HG02870 (cell line): ENCODE measurements around the gene CXXC4.

Experiments used
- ATAC-seq: cut with Tn5 transposase; IDR thresholded peaks from one replicate; pipeline ENCODE4 v1.9.1; 2021; ENCODE audit warnings: mild to moderate bottlenecking, moderate library complexity; ENCODE audit not compliant: unreplicated experiment

Gene CXXC4

GRCh38 chr4:104494822-104495559, at the start of gene CXXC4:
Gene CXXC4 (minus strand): TSS chr4:104494894. CDS start chr4:104491802, 3,092 bp downstream.
- no peak for ATAC-seq

- no peak for ATAC-seq
Observed at GRCh38 chr4:104533156-104533555, 38.5 kb upstream of the CXXC4 start.

- ATAC-seq = no peak
Observed at GRCh38 chr4:104532677-104533076, 38.0 kb upstream of the CXXC4 start.

DNA sequence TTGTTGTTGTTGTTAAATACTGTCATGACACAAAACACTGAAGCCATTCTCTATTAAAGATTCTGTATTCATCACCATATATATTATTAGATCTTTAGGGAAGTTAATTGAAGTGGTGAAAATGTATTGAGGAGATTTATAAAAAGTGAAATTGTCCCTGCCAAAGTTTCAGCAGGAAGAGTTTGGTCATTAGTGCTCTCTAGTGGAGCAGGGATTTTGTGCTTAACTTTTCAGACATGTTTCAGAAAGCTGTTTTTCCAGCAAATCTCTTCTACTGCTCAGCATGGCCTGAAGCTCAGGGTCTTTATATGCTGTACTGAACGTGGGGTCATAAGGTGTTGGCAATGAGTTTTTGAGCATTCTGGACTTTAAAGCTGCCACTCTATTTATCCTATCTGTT, 36.7 kb upstream of the CXXC4 start:
- no peak for ATAC-seq

DNA sequence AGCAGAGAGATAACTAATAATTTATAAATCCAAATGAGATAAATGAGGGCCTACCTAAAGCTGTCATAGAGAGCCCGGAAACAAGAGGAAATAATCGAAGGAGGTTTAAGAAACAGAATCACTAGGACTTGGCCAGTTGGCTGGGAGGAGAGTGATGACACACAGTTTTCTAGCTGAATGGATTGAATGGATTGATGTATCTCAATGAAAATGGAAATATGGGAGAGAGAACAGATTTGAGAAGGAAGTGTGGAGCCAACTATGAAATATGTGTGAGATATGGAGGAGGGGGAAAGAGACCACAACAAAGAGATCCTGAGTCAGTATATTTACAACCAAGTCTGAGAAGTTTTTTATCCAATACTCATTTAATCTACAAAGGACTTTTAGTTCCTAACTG, 35.7 kb upstream of the CXXC4 start:
- ATAC-seq = no peak

DNA sequence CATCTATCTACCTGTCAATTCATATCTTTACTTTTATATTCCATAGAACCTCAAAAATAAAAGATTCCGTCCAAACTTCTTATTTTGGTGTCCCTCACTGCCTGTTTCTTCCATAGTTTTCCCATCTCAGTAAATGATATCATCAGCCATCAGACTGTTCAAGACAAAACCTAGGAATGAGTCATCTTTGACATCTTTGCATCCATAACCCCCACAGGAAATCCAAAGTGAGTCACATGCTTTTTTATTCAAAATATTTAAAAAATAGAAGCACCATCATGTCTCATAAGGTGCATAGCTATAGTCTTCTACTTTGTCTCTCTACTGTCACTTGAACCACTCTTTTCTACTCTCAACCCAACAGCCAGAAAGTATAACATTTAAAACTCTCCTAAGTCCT, 29.9 kb upstream of the CXXC4 start:
- no peak for ATAC-seq

GRCh38 chr4:104524026-104524425, 29.3 kb upstream of the CXXC4 start:
- ATAC-seq = no peak

DNA sequence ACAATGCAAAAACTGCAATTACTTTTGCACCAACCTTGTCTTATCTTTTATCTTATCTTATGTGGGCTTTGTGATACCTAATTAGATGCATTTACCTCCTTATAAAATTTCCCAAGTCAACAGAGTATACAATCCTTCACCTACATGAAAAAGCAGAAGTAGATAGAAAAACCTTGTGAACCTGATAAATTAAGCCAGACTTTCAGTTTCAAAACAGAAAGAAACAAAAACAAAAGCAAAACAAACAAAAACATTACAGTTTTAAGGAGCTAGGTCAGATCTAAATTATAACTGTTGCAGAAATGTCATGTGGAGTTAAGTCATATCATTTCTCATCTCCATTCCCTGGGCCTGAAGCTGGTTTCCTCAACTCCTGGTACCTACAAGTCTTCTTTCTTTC, 24.9 kb upstream of the CXXC4 start:
- ATAC-seq = peak; percentile 73

DNA sequence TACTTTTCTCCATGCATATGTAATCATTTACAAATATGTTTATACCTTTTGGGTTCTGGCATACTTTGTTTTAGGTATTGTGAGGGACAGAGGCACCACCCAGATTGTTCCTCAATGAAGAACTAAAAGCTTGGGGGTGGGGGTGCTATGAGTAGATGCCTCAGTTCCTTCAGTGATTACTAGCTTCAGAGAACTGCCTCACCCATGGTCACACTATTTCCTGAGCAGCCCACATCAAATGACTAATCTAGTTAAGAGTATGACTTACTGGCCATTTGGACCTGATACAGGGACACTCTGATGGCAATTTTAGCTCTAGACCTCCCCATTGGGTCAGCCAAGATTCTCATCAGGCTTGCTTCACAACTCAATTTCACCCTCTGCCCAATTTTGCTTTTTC, 22.2 kb upstream of the CXXC4 start:
- no peak for ATAC-seq

- no peak for ATAC-seq
Observed at GRCh38 chr4:104508224-104508623, 13.5 kb upstream of the CXXC4 start.

- ATAC-seq = no peak
Observed at GRCh38 chr4:104507112-104507511, 12.4 kb upstream of the CXXC4 start.

- no peak for ATAC-seq
Observed at GRCh38 chr4:104504536-104504935, 9.8 kb upstream of the CXXC4 start.

- no peak for ATAC-seq
Observed at GRCh38 chr4:104502471-104502870, 7.8 kb upstream of the CXXC4 start.

GRCh38 chr4:104501290-104501689, 6.6 kb upstream of the CXXC4 start:
- no peak for ATAC-seq

GRCh38 chr4:104500442-104500841, 5.7 kb upstream of the CXXC4 start:
- ATAC-seq = peak; percentile 71

GRCh38 chr4:104494185-104494584, 509 bp downstream of the CXXC4 start:
- ATAC-seq = no peak

DNA sequence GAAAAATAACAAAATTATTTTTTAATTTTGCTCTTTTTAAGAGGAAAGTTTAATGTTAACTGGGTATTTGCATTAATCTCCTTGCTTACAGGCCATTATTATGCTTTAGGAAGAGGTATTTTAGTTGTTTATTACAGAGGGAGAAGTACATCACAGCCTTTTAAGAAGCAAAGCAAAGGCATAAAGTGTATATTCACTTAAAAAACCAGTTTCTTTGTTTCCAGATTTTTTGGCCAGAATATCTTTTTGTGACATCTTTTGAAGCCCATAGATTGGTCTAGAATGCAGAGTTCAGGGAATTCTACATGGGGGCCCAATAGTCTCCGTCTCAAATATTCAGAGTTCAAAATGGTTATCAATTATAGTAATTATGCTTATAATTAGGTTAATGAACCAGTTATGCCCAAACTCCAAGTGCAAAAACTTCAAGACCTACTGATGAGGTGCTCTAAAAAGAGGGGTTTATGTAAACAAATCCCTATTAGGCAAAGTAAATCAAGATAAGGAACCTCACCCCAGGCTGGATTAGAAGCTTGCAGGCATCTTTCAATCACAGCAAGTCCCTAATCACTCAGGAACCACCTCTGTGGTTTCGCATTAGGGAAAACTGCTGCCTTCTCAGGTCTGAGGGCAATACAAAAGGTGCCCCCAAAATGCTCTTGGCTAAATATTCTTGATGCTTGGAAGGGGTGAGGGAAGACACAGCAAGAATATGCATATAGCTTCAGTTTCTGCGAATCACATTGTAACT, 1.4 kb downstream of the CXXC4 start:
- no peak for ATAC-seq

- ATAC-seq = peak; percentile 33
Observed at GRCh38 chr4:104492183-104492771, 2.4 kb downstream of the CXXC4 start.

GRCh38 chr4:104491481-104492182, 3.1 kb downstream of the CXXC4 start:
- peak; percentile 15 for ATAC-seq

- ATAC-seq = peak; percentile 17
Observed at GRCh38 chr4:104490770-104491480, 3.8 kb downstream of the CXXC4 start.
